Measurements from ENCODE around the gene TNNT2.

GRCh38 chr1:201419746-201420607, 42.5 kb upstream of the TNNT2 start:
- TF ChIP-seq CTCF (IDR thresholded peaks at IDR 0.05) (no peak), POLR2A (IDR thresholded peaks at IDR 0.05) (no peak)
